ENCODE data around the gene DNAJB6.

Gene DNAJB6

DNA sequence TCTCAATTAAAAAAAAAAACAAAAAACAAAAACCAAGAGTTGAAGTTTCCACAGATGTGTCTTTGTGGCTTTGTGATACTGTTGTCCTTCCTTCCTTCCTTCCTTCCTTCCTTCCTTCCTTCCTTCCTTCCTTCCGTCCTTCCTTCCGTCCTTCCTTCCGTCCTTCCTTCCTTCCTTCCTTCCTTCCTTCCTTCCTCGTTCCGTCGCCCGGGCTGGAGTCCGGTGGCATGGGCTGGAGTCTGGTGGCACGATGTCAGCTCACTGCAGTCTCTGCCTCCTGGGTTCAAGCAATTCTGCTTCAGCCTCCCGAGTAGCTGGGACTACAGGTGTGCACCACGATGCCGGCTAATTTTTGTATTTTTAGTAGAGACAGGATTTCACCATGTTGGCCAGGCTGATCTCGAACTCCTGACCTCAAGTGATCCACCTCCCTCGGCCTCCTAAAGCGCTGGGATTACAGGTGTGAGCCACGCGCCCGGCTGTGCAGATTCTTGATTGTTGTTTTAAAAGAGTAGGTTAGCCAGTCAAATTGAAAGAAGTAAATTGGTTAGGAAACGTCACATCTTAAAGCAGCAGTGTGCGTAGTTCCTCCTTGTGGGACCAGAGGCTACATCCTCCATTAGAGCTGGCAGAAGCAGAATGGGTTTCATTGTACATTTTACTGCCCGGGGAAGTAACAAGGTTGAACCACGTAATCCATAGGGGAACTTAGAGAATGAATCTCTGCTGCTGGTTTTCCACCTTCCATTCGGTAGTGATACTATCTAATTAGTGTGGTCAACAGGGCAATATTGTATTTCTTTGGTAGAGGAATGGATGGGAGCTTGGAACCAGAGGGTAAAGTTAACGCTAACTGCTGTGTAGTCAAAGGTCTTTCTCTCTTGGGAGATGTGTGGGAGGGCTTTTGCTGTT is 20.6 kb downstream of the DNAJB6 start:
- no peak for DNase-seq (ENCODE audit: low read depth)
- TF ChIP-seq, protein P1, sequence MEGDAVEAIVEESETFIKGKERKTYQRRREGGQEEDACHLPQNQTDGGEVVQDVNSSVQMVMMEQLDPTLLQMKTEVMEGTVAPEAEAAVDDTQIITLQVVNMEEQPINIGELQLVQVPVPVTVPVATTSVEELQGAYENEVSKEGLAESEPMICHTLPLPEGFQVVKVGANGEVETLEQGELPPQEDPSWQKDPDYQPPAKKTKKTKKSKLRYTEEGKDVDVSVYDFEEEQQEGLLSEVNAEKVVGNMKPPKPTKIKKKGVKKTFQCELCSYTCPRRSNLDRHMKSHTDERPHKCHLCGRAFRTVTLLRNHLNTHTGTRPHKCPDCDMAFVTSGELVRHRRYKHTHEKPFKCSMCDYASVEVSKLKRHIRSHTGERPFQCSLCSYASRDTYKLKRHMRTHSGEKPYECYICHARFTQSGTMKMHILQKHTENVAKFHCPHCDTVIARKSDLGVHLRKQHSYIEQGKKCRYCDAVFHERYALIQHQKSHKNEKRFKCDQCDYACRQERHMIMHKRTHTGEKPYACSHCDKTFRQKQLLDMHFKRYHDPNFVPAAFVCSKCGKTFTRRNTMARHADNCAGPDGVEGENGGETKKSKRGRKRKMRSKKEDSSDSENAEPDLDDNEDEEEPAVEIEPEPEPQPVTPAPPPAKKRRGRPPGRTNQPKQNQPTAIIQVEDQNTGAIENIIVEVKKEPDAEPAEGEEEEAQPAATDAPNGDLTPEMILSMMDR (conservative IDR thresholded peaks at IDR 0.05; ENCODE audit: control insufficient read depth, insufficient read depth, low read depth, low read length), result no peak

DNA sequence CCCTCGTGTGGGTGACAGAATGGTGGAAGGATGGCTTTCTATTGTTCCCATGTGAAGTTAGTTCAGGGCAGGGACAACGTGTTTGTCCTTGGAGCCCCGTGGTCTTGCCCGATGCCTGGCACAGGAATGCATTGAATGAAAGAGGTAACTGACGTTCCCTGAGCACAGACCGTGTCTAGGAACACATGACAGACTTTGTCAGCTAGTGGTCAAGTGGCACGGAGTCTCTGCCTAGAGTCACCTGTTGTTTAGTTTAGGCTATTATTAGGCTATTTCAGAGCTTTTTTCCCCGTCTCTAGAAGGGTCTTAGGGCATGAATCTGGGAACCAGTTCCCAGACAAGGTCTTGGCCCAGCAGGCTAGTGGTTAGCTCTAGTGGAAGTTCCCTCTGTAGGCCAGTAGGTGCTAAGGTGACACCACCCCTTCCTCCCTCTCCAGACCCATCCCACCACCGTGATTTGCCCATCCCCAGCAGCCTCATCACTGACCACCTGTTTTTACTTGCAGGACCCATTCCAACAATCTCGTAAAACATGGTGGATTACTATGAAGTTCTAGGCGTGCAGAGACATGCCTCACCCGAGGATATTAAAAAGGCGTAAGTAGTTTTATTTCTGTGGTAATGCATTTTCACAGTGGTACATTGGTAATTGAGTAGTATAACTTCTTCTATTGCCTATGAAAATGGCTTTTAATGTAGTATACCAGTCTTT is 21.4 kb downstream of the DNAJB6 start:
- DNase-seq (ENCODE audit: low read depth), result no peak
- TF ChIP-seq, protein P1 (conservative IDR thresholded peaks at IDR 0.05; ENCODE audit: control insufficient read depth, insufficient read depth, low read depth, low read length), result no peak
- no peak overlapping the region for H3K4me3 ChIP-seq (ENCODE audit: control insufficient read depth, low read depth, low read length)

More for the DNA sequence above, 20.6 kb downstream of the DNAJB6 start:
- H3K4me3 ChIP-seq (ENCODE audit: control insufficient read depth, low read depth, low read length), result no peak overlapping the region

GRCh38 chr7:157358753-157359096 is 21.9 kb downstream of the DNAJB6 start:
- DNase-seq (ENCODE audit: low read depth), result no peak
- no peak overlapping the region for H3K4me3 ChIP-seq (ENCODE audit: control insufficient read depth, low read depth, low read length)
- TF ChIP-seq, protein P1 (conservative IDR thresholded peaks at IDR 0.05; ENCODE audit: control insufficient read depth, insufficient read depth, low read depth, low read length), result no peak

GRCh38 chr7:157359581-157359980 is 22.8 kb downstream of the DNAJB6 start:
- DNase-seq (ENCODE audit: low read depth), result no peak
- TF ChIP-seq, protein P1 (conservative IDR thresholded peaks at IDR 0.05; ENCODE audit: control insufficient read depth, insufficient read depth, low read depth, low read length), result no peak

DNA sequence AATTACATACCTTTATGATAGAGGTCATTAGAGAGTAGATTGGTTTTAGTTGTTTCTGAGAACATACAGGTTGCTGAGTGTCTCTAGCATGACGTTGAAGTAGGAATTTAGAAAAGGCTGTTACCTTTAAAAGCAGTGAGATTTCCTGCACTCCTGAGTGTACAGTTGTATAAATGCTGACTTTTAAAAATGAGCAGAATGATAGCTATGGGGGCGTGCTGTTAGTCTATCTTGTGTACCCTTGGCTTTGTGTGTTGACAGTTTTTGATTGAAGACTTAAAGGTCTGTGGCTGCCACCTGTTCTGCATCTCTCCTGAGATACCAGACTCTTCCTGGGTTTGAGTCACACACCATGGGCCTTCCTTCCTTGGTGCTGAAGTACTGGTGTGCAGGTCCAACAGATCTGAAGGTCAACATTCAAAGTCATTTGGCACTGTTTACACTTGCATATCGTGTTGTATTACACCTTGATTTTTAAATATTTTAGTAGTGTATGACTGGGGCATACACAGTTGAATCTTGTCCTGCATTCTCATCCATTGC is 23.8 kb downstream of the DNAJB6 start:
- DNase-seq (ENCODE audit: low read depth), result no peak
- TF ChIP-seq, protein P1 (conservative IDR thresholded peaks at IDR 0.05; ENCODE audit: control insufficient read depth, insufficient read depth, low read depth, low read length), result no peak
- H3K4me3 ChIP-seq (ENCODE audit: control insufficient read depth, low read depth, low read length), result no peak overlapping the region

More at GRCh38 chr7:157359581-157359980, 22.8 kb downstream of the DNAJB6 start:
- no peak overlapping the region for H3K4me3 ChIP-seq (ENCODE audit: control insufficient read depth, low read depth, low read length)

- no peak for DNase-seq (ENCODE audit: low read depth)
- TF ChIP-seq, protein P1 (conservative IDR thresholded peaks at IDR 0.05; ENCODE audit: control insufficient read depth, insufficient read depth, low read depth, low read length), result no peak
- H3K4me3 ChIP-seq (ENCODE audit: control insufficient read depth, low read depth, low read length), result no peak overlapping the region
Measured at GRCh38 chr7:157361537-157361936, 24.7 kb downstream of the DNAJB6 start.
